Mesendoderm (in vitro differentiated cells): ENCODE measurements around the gene SND1.

Experiments used
- DNase-seq: peaks from one replicate; pipeline ENCODE4 v3.0.0; 2013
- H2AK5ac ChIP-seq: 2 replicates; pipeline ENCODE4 v1.6.1; 2013; ENCODE audit warnings: low read length, inconsistent platforms
- H2BK120ac ChIP-seq: 2 replicates; pipeline ENCODE4 v1.6.1; 2013; ENCODE audit warnings: low read depth, mild to moderate bottlenecking, low read length, moderate library complexity, mixed read lengths
- H2BK15ac ChIP-seq: replicated peaks from 2 replicates; pipeline ENCODE4 v1.6.1; 2013; ENCODE audit warnings: low read depth, mild to moderate bottlenecking, moderate library complexity
- H2BK5ac ChIP-seq: 2 replicates; pipeline ENCODE4 v1.6.1; 2013; ENCODE audit warnings: low read length, inconsistent platforms
- H3K18ac ChIP-seq: 2 replicates; pipeline ENCODE4 v1.6.1; 2013; ENCODE audit warnings: mild to moderate bottlenecking, low read length, mixed read lengths
- H3K23ac ChIP-seq: one replicate; pipeline ENCODE4 v1.6.1; 2013; ENCODE audit warnings: low read length
- H3K27ac ChIP-seq: 2 replicates; pipeline ENCODE4 v1.5.1; 2013; ENCODE audit warnings: low read depth, mild to moderate bottlenecking, inconsistent platforms, low read length, moderate library complexity
- H3K27me3 ChIP-seq: 2 replicates; pipeline ENCODE4 v1.6.1; 2013; ENCODE audit warnings: low read length, control low read depth, mild to moderate bottlenecking, inconsistent platforms; ENCODE audit not compliant: insufficient read depth, poor library complexity
- H3K36me3 ChIP-seq: 2 replicates; pipeline ENCODE4 v1.6.1; 2013; ENCODE audit warnings: low read length, inconsistent platforms; ENCODE audit not compliant: control insufficient read depth, insufficient read depth
- H3K4ac ChIP-seq: one replicate; pipeline ENCODE4 v1.6.1; 2013; ENCODE audit warnings: low read depth, mild to moderate bottlenecking, low read length, moderate library complexity
- H3K4me1 ChIP-seq: 2 replicates; pipeline ENCODE4 v1.6.1; 2013; ENCODE audit warnings: low read depth, low read length, inconsistent platforms; ENCODE audit not compliant: control insufficient read depth
- H3K4me2 ChIP-seq: 2 replicates; pipeline ENCODE4 v1.6.1; 2013; ENCODE audit warnings: low read length
- H3K4me3 ChIP-seq: 2 replicates; pipeline ENCODE4 v1.5.1; 2013; ENCODE audit warnings: mild to moderate bottlenecking, low read length
- H3K56ac ChIP-seq: one replicate; pipeline ENCODE4 v1.6.1; 2013; ENCODE audit warnings: low read length
- H3K79me1 ChIP-seq: 2 replicates; pipeline ENCODE4 v1.6.1; 2013; ENCODE audit warnings: low read length, inconsistent platforms
- H3K79me2 ChIP-seq: 2 replicates; pipeline ENCODE4 v1.6.1; 2013; ENCODE audit warnings: mild to moderate bottlenecking, low read length; ENCODE audit not compliant: control insufficient read depth, insufficient read depth
- H3K9ac ChIP-seq: 2 replicates; pipeline ENCODE4 v1.6.1; 2013; ENCODE audit warnings: low read length, inconsistent platforms
- H4K5ac ChIP-seq: one replicate; pipeline ENCODE4 v1.6.1; 2013; ENCODE audit warnings: low read length
- H4K8ac ChIP-seq: one replicate; pipeline ENCODE4 v1.6.1; 2013; ENCODE audit warnings: low read depth, mild to moderate bottlenecking, control low read depth, low read length, moderate library complexity
- WGBS: extraction: QIAGEN DNeasy Blood & Tissue Kit; methylation state at CpG from one replicate; pipeline ENCODE4 v1.1.7; 2013; ENCODE audit warnings: low lambda C conversion rate, missing lambda C conversion rate; ENCODE audit not compliant: insufficient coverage; ENCODE audit errors: extremely low coverage; 5-methylcytosine and 5-hydroxymethylcytosine counted together

SND1 gene

DNA sequence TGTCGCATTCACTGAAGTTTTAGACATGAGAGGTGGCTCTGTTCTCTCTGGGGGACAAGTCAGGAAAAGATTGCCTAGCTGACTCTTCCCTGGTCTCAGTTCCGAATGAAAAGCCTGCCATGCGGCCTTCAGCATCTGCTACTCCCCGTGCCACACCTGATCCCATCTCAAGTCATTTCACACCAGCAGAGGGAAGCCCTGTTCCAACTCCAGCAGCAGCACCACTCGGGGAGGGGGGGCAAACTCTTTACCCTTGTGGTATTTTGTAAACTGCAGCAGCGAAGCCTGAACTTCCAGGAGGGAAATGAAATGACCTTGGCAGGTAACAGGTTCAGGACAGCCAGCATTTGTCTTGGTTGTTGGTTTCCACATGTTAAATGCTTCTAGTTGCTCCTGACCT is 365.5 kb downstream of the SND1 start:
- Histone ChIP-seq H3K23ac (no peak overlapping the region), H3K4me2 (no peak overlapping the region), H3K18ac (no peak overlapping the region), H3K4ac (no peak overlapping the region), H3K4me1 (peaks cover 13% of the 10 kb centered on the region), H3K36me3 (no peaks in the 10 kb centered on the region), H3K9ac (no peak overlapping the region), H3K79me2 (no peaks in the 10 kb centered on the region), H2BK15ac (no peak overlapping the region), H3K4me3 (no peak overlapping the region), H2BK5ac (no peak overlapping the region), H4K5ac (no peak overlapping the region), H4K8ac (no peak overlapping the region), H3K79me1 (peaks cover 11% of the 10 kb centered on the region), H2AK5ac (no peak overlapping the region), H3K27me3 (no peaks in the 10 kb centered on the region), H3K56ac (no peak overlapping the region), H3K27ac (no peak overlapping the region), H2BK120ac (no peak overlapping the region)
- peak; percentile 32 for DNase-seq
- WGBS, result no CpG with 5 or more reads among the region's 6 CpGs

- Histone ChIP-seq H3K79me2 (no peaks in the 10 kb centered on the region), H3K4ac (no peak overlapping the region), H3K4me1 (peaks cover 16% of the 10 kb centered on the region), H3K27ac (no peak overlapping the region), H4K8ac (no peak overlapping the region), H3K56ac (no peak overlapping the region), H3K4me3 (no peak overlapping the region), H3K79me1 (peaks cover 6% of the 10 kb centered on the region), H3K27me3 (no peaks in the 10 kb centered on the region), H2BK5ac (no peak overlapping the region), H3K18ac (no peak overlapping the region), H4K5ac (no peak overlapping the region), H2BK120ac (no peak overlapping the region), H3K23ac (no peak overlapping the region), H3K36me3 (no peaks in the 10 kb centered on the region), H2BK15ac (no peak overlapping the region), H2AK5ac (no peak overlapping the region), H3K9ac (no peak overlapping the region), H3K4me2 (no peak overlapping the region)
- no CpG with 5 or more reads among the region's 8 CpGs for WGBS
- no peak for DNase-seq
These were observed 366.2 kb downstream of the SND1 start for GRCh38 chr7:128017862-128018845.

DNA sequence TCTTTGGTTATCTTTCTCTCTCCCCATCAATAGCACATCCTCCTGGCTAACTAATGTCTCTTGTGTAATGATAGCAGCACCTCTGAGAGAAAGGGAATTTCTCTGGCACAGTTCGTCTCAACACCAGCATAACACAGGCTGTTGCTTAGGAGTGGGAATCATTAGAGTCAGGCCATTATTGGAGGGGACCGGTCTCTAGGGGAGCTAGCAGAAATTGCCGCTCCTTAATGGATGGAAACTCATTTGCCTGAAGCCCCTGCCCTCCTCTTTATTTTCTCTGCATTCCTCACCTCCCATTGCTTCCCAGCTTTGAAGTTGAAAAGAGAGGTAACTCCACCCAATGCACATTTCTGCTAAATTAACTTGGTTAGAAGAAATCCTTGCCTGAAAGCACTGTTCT is 367.3 kb downstream of the SND1 start:
- Histone ChIP-seq H2BK15ac (no peak overlapping the region), H3K4me1 (peaks cover 16% of the 10 kb centered on the region), H3K79me1 (peaks cover 7% of the 10 kb centered on the region), H3K23ac (no peak overlapping the region), H4K8ac (no peak overlapping the region), H2AK5ac (no peak overlapping the region), H3K4me3 (no peak overlapping the region), H2BK5ac (no peak overlapping the region), H3K27ac (no peak overlapping the region), H2BK120ac (no peak overlapping the region), H3K18ac (no peak overlapping the region), H3K4ac (no peak overlapping the region), H3K79me2 (no peaks in the 10 kb centered on the region), H3K9ac (no peak overlapping the region), H3K27me3 (no peaks in the 10 kb centered on the region), H4K5ac (no peak overlapping the region), H3K36me3 (no peaks in the 10 kb centered on the region), H3K4me2 (no peak overlapping the region), H3K56ac (no peak overlapping the region)
- WGBS, result no CpG with 5 or more reads among the region's 3 CpGs
- DNase-seq, result peak; percentile 54

GRCh38 chr7:128020159-128020558 is 368.2 kb downstream of the SND1 start:
- Histone ChIP-seq H3K4me2 (no peak overlapping the region), H3K4ac (no peak overlapping the region), H2BK120ac (no peak overlapping the region), H2AK5ac (no peak overlapping the region), H2BK15ac (no peak overlapping the region), H3K79me1 (peaks cover 4% of the 10 kb centered on the region), H3K27ac (no peak overlapping the region), H3K56ac (no peak overlapping the region), H2BK5ac (no peak overlapping the region), H4K8ac (no peak overlapping the region), H3K4me1 (peaks cover 16% of the 10 kb centered on the region), H3K18ac (no peak overlapping the region), H3K4me3 (no peak overlapping the region), H3K23ac (no peak overlapping the region), H4K5ac (no peak overlapping the region), H3K9ac (no peak overlapping the region), H3K27me3 (no peaks in the 10 kb centered on the region), H3K36me3 (no peaks in the 10 kb centered on the region), H3K79me2 (no peaks in the 10 kb centered on the region)
- peak; percentile 80 for DNase-seq
- no CpG with 5 or more reads among the region's 6 CpGs for WGBS

GRCh38 chr7:128021366-128021765 is 369.4 kb downstream of the SND1 start:
- Histone ChIP-seq H3K79me2 (no peaks in the 10 kb centered on the region), H3K27ac (no peak overlapping the region), H2BK15ac (no peak overlapping the region), H4K8ac (no peak overlapping the region), H3K27me3 (no peaks in the 10 kb centered on the region), H2BK5ac (no peak overlapping the region), H3K56ac (no peak overlapping the region), H3K4ac (no peak overlapping the region), H3K18ac (no peak overlapping the region), H3K4me2 (no peak overlapping the region), H2BK120ac (no peak overlapping the region), H3K4me1 (peaks cover 16% of the 10 kb centered on the region), H4K5ac (no peak overlapping the region), H3K36me3 (no peaks in the 10 kb centered on the region), H3K23ac (no peak overlapping the region), H3K9ac (no peak overlapping the region), H3K4me3 (no peak overlapping the region), H2AK5ac (no peak overlapping the region), H3K79me1 (peaks cover 5% of the 10 kb centered on the region)
- WGBS, result no CpG with 5 or more reads among the region's 2 CpGs
- DNase-seq, result peak; percentile 86
